ENCODE data around the gene SLC12A4. TPM values are rescaled to one million over a fixed set of nuclear protein-coding genes. Genes with fewer than 3 reads are reported as not detected.
"Not testable (repeated sequence)": the region's sequence is repeated elsewhere in the genome, so short reads cannot be mapped to it uniquely, and the experiment has no call there.

SLC12A4 gene
- total and polyA plus RNA-seq, 10 donors, result 4.6 to 68.5 (median 29.4) TPM

- TF ChIP-seq POLR2A (IDR thresholded peaks at IDR 0.05) (no peak), CTCF (IDR thresholded peaks at IDR 0.05 in 8 of 11, conservative IDR thresholded peaks at IDR 0.05 in 3 of 11) (no peak), POLR2AphosphoS5 (IDR thresholded peaks at IDR 0.05) (no peak)
- intact Hi-C loops (cut with DNase I; ENCODE audit: low total_unique reads), result no loop called here
These were observed 9.2 kb upstream of the SLC12A4 start for GRCh38 chr16:67977469-67978227.

DNA sequence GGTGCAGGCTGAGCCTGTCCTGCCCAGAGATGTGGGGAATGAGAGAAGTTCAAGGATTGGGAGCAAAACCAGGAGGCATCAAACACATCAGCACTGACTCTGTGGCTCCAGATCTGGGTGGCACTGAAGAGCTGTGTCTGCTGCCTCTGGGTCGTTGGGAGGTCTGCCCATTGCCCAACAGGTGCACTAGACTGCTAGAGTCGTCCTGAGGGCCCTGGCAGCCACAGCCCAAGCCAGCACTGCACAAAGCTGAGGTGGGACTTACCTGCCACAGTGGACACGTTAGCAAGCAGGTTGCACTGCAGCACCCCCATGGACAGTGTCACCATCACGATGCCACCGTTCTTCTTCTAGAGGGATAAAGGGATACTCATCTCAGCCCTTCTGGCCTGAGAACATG lies 8.6 kb upstream of the SLC12A4 start:
- H3K4me3 ChIP-seq, result no peak overlapping the region
- DNase-seq, result no peak
- no peak overlapping the region for H3K27ac ChIP-seq
- H3K27me3 ChIP-seq (replicated peaks in 1 of 7), result no peaks in the 10 kb centered on the region
- H3K9me3 ChIP-seq, result no peaks in the 10 kb centered on the region
- no peak for TF ChIP-seq POLR2AphosphoS5 (IDR thresholded peaks at IDR 0.05)
- TF ChIP-seq POLR2A (IDR thresholded peaks at IDR 0.05), result no peak
- no peak for TF ChIP-seq CTCF (IDR thresholded peaks at IDR 0.05 in 8 of 11, conservative IDR thresholded peaks at IDR 0.05 in 3 of 11)
- H3K36me3 ChIP-seq, result no peaks in the 10 kb centered on the region
- WGBS, 5 donors, result 65 to 80% (median 71%) methylated on average over 5 of the region's 5 CpGs
- intact Hi-C loops (cut with DNase I; ENCODE audit: low total_unique reads), result no loop called here
- no peaks in the 10 kb centered on the region for H3K4me1 ChIP-seq

More at GRCh38 chr16:67977469-67978227, 9.2 kb upstream of the SLC12A4 start:
- Histone ChIP-seq H3K36me3 (no peaks in the 10 kb centered on the region), H3K4me3 (no peak overlapping the region), H3K4me1 (no peaks in the 10 kb centered on the region), H3K27ac (no peak overlapping the region), H3K27me3 (replicated peaks in 1 of 7) (no peaks in the 10 kb centered on the region), H3K9me3 (no peaks in the 10 kb centered on the region)
- no peak for DNase-seq
- 82 to 93% (median 87%) methylated on average over 9 of the region's 9 CpGs for WGBS, 5 donors

- intact Hi-C loops (cut with DNase I; ENCODE audit: low total_unique reads), result no loop called here
- TF ChIP-seq POLR2AphosphoS5 (IDR thresholded peaks at IDR 0.05) (no peak), CTCF (IDR thresholded peaks at IDR 0.05 in 8 of 11, conservative IDR thresholded peaks at IDR 0.05 in 3 of 11) (no peak), POLR2A (IDR thresholded peaks at IDR 0.05) (no peak)
- no peak overlapping the region for H3K4me3 ChIP-seq
- no peak overlapping the region for H3K27ac ChIP-seq
- no peaks in the 10 kb centered on the region for H3K27me3 ChIP-seq (replicated peaks in 1 of 7)
- H3K4me1 ChIP-seq, result no peaks in the 10 kb centered on the region
- no peak for DNase-seq
- no peaks in the 10 kb centered on the region for H3K9me3 ChIP-seq
- 90 to 100% (median 98%) methylated on average over 1 to 2 of the region's 2 CpGs for WGBS, 5 donors
- H3K36me3 ChIP-seq, result no peaks in the 10 kb centered on the region
These were observed 7.8 kb upstream of the SLC12A4 start for GRCh38 chr16:67976205-67976604.

GRCh38 chr16:67975321-67976105 lies 7.1 kb upstream of the SLC12A4 start:
- Histone ChIP-seq H3K9me3 (no peaks in the 10 kb centered on the region), H3K4me1 (no peaks in the 10 kb centered on the region), H3K27ac (no peak overlapping the region), H3K4me3 (no peak overlapping the region), H3K36me3 (no peaks in the 10 kb centered on the region), H3K27me3 (replicated peaks in 1 of 7) (no peaks in the 10 kb centered on the region)
- 65 to 77% (median 74%) methylated on average over 14 of the region's 14 CpGs for WGBS, 5 donors
- TF ChIP-seq POLR2A (IDR thresholded peaks at IDR 0.05) (no peak), POLR2AphosphoS5 (IDR thresholded peaks at IDR 0.05) (no peak), CTCF (IDR thresholded peaks at IDR 0.05 in 8 of 11, conservative IDR thresholded peaks at IDR 0.05 in 3 of 11) (no peak)
- intact Hi-C loops (cut with DNase I; ENCODE audit: low total_unique reads), result no loop called here
- peak; percentile 66 for DNase-seq

GRCh38 chr16:67972285-67972684 lies 3.8 kb upstream of the SLC12A4 start:
- 89 to 98% (median 92%) methylated on average over 7 of the region's 7 CpGs for WGBS, 5 donors

More at GRCh38 chr16:67972285-67972684, 3.8 kb upstream of the SLC12A4 start:
- H3K27me3 ChIP-seq (replicated peaks in 1 of 7); H3K4me3 ChIP-seq; H3K27ac ChIP-seq; DNase-seq; H3K9me3 ChIP-seq; H3K36me3 ChIP-seq; intact Hi-C loops (cut with DNase I; ENCODE audit: low total_unique reads): not testable (repeated sequence)
- peaks cover 4 to 19% (median 14%) of the 10 kb centered on the region in 6 donors for H3K4me1 ChIP-seq

Measured in spleen (tissue), 11 donors.